HG03135 (cell line): Measurements from ENCODE around the gene ADGRL3.
"Not testable (repeated sequence)": the region's sequence is repeated elsewhere in the genome, so short reads cannot be mapped to it uniquely, and the experiment has no call there.

Experiments
- ATAC-seq: cut with Tn5 transposase; IDR thresholded peaks from one replicate; pipeline ENCODE4 v1.9.1; 2021; ENCODE audit warnings: mild to moderate bottlenecking, moderate library complexity; ENCODE audit not compliant: unreplicated experiment

The ADGRL3 gene

GRCh38 chr4:61924131-61924530 is 724.0 kb downstream of the ADGRL3 start:
- no peak for ATAC-seq

GRCh38 chr4:61933527-61933926 is 733.4 kb downstream of the ADGRL3 start:
- ATAC-seq = no peak

- ATAC-seq = no peak
Measured at GRCh38 chr4:61934198-61934597, 734.1 kb downstream of the ADGRL3 start.

GRCh38 chr4:61938250-61938846 is 738.2 kb downstream of the ADGRL3 start:
- no peak for ATAC-seq

GRCh38 chr4:61950625-61951024 is 750.5 kb downstream of the ADGRL3 start:
- no peak for ATAC-seq

- no peak for ATAC-seq
Measured at GRCh38 chr4:61953386-61953785, 753.3 kb downstream of the ADGRL3 start.

GRCh38 chr4:61958591-61958990 is 758.5 kb downstream of the ADGRL3 start:
- ATAC-seq = no peak

- ATAC-seq = no peak
Measured at GRCh38 chr4:61959087-61959486, 759.0 kb downstream of the ADGRL3 start.

GRCh38 chr4:61984260-61984909 is 784.3 kb downstream of the ADGRL3 start:
- no peak for ATAC-seq

- ATAC-seq = no peak
Measured at GRCh38 chr4:61985426-61985825, 785.3 kb downstream of the ADGRL3 start.

- ATAC-seq = not testable (repeated sequence)
Measured at GRCh38 chr4:61986929-61987328, 786.8 kb downstream of the ADGRL3 start.

- ATAC-seq = no peak
Measured at GRCh38 chr4:61992351-61992750, 792.2 kb downstream of the ADGRL3 start.

- ATAC-seq = no peak
Measured at GRCh38 chr4:61994036-61994435, 793.9 kb downstream of the ADGRL3 start.

- ATAC-seq = no peak
Measured at GRCh38 chr4:61995717-61996340, 795.7 kb downstream of the ADGRL3 start.

- ATAC-seq = no peak
Measured at GRCh38 chr4:61996943-61997342, 796.8 kb downstream of the ADGRL3 start.

- ATAC-seq = no peak
Measured at GRCh38 chr4:61997831-61998230, 797.7 kb downstream of the ADGRL3 start.

GRCh38 chr4:62003695-62004094 is 803.6 kb downstream of the ADGRL3 start:
- ATAC-seq = no peak

- ATAC-seq = no peak
Measured at GRCh38 chr4:62004881-62005280, 804.8 kb downstream of the ADGRL3 start.

GRCh38 chr4:62006108-62006507 is 806.0 kb downstream of the ADGRL3 start:
- ATAC-seq = no peak

GRCh38 chr4:62015043-62015739 is 815.1 kb downstream of the ADGRL3 start:
- ATAC-seq = no peak

- ATAC-seq = no peak
Measured at GRCh38 chr4:62018537-62018936, 818.4 kb downstream of the ADGRL3 start.

- no peak for ATAC-seq
Measured at GRCh38 chr4:62023633-62024032, 823.5 kb downstream of the ADGRL3 start.
